HepG2 (cell line): ENCODE measurements around the gene MARF1. TPM values are rescaled to one million over a fixed set of nuclear protein-coding genes. Genes with fewer than 3 reads are reported as not detected.

Experiments
- GATA4 ChIP-seq: sonication (generic); IDR thresholded peaks from 2 replicates; pipeline ENCODE4 v1.6.1; 2016; ENCODE audit warnings: antibody characterized with exemption, low read depth, borderline replicate concordance
- HDAC1 ChIP-seq: sonication (generic); formaldehyde crosslinking; IDR thresholded peaks from 2 replicates; pipeline ENCODE4 v1.5.1; 2020; ENCODE audit warnings: mild to moderate bottlenecking, missing genetic modification reagents
- MAFK ChIP-seq, 2 experiments: IDR thresholded peaks in 1 of 2; conservative IDR thresholded peaks in 1 of 2; 2 replicates each; pipeline ENCODE4 v1.6.1; 2011; ENCODE audit warnings: improper control_type of control experiment in 2 of 2, low read length in 2 of 2
- NFE2 ChIP-seq: sonication (generic); formaldehyde crosslinking; IDR thresholded peaks from 2 replicates; pipeline ENCODE4 v1.4.0; 2020; ENCODE audit warnings: missing genetic modification reagents
- NR3C1 ChIP-seq: sonication (generic); formaldehyde crosslinking; IDR thresholded peaks from 2 replicates; pipeline ENCODE4 v1.4.0; 2020; ENCODE audit warnings: missing genetic modification reagents
- ZBTB8A ChIP-seq: sonication (generic); formaldehyde crosslinking; IDR thresholded peaks from 2 replicates; pipeline ENCODE4 v1.4.0; 2020; ENCODE audit warnings: mild to moderate bottlenecking, low read depth, missing genetic modification reagents, borderline replicate concordance
- ZKSCAN5 ChIP-seq: sonication (generic); formaldehyde crosslinking; IDR thresholded peaks from 2 replicates; pipeline ENCODE4 v1.5.1; 2020; ENCODE audit warnings: mild to moderate bottlenecking, missing genetic modification reagents
- ZNF124 ChIP-seq: sonication (generic); formaldehyde crosslinking; IDR thresholded peaks from 2 replicates; pipeline ENCODE4 v1.4.0; 2020; ENCODE audit warnings: missing genetic modification reagents
- ZNF383 ChIP-seq: sonication (generic); formaldehyde crosslinking; IDR thresholded peaks from 2 replicates; pipeline ENCODE4 v1.4.0; 2020; ENCODE audit warnings: missing genetic modification reagents, mild to moderate bottlenecking, borderline replicate concordance
- ZNF841 ChIP-seq: sonication (generic); formaldehyde crosslinking; IDR thresholded peaks from 2 replicates; pipeline ENCODE4 v1.8.1; 2023; ENCODE audit warnings: missing genetic modification reagents, borderline replicate concordance
- polyA plus RNA-seq, 8 experiments: library from polyadenylated mRNA; depleted of rRNA in 3 of 8; stranded (reverse) in 7 of 8; unstranded in 1 of 8; fragments of >200 nt; fragmentation: Illumina TruSeq in 4 of 8; extraction: Trizol in 4 of 8; gene quantifications; 2 replicates each; pipeline versions ENCODE4 v1.2.1 to v1.2.3, GENCODE V29; 2011 to 2016; ENCODE audit warnings: low read depth in 4 of 8, missing spikeins in 1 of 8, mixed read lengths in 1 of 8; ENCODE audit not compliant: insufficient read depth in 1 of 8
- total RNA-seq, 5 experiments: library from RNA; depleted of rRNA; stranded (reverse); fragments of >200 nt; fragmentation: Illumina TruSeq; extraction: Trizol; gene quantifications; 2 replicates each; pipeline ENCODE4 v1.2.3, GENCODE V29; 2016; ENCODE audit warnings: low read depth in 1 of 5
- TF ChIP-seq, protein P1 (sequence below): sonication (generic); formaldehyde crosslinking; IDR thresholded peaks from 2 replicates; pipeline ENCODE4 v1.4.0; 2020; ENCODE audit warnings: missing genetic modification reagents, borderline replicate concordance
- TF ChIP-seq, protein P2 (sequence below): sonication (generic); formaldehyde crosslinking; IDR thresholded peaks from 2 replicates; pipeline ENCODE4 v1.8.0; 2022; ENCODE audit warnings: mild to moderate bottlenecking, missing genetic modification reagents, moderate library complexity
- TF ChIP-seq, protein P3 (sequence below): sonication (generic); formaldehyde crosslinking; IDR thresholded peaks from 2 replicates; pipeline ENCODE4 v1.4.0; 2020; ENCODE audit warnings: mild to moderate bottlenecking, missing genetic modification reagents
- TF ChIP-seq, protein P4 (sequence below): sonication (generic); formaldehyde crosslinking; IDR thresholded peaks from 2 replicates; pipeline ENCODE4 v1.5.0; 2020; ENCODE audit warnings: missing genetic modification reagents

MARF1 gene
- total and polyA plus RNA-seq, 2 of the 13 experiments (the other 11 are each of a cell fraction or from before 2014, with no cell fraction given) = 8.7 to 20.7 TPM

DNA sequence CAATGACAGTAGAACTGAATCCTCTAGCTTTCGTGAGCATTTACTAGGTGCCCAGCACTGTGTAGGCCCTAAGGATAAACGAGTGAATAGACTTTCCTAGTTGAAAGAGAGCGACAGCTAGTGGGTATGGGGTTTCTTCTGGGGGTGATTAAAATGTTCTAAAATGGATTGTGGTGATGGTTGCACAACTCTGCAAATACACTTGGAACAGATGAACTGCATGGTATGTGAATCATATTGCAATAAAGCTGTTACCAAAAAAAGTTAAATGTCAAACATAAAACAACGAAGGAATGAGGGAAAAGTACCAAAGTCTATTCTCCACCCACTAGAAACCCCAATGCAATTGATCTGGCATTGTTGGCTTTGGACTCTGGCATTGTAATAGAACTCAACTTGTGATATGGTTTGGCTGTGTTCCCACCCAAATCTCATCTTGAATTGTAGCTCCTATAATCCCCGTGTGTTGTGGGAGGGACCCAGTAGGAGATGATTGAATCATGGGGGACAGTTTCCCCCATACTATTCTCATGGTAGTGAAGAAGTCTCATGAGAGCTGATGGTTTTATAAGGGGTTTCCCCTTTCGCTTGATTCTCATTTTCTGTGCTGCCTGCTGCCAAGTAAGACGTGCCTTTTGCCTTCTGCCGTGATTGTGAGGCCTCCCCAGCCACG, 70.5 kb downstream of the MARF1 start (continued):
- TF ChIP-seq, protein P1, sequence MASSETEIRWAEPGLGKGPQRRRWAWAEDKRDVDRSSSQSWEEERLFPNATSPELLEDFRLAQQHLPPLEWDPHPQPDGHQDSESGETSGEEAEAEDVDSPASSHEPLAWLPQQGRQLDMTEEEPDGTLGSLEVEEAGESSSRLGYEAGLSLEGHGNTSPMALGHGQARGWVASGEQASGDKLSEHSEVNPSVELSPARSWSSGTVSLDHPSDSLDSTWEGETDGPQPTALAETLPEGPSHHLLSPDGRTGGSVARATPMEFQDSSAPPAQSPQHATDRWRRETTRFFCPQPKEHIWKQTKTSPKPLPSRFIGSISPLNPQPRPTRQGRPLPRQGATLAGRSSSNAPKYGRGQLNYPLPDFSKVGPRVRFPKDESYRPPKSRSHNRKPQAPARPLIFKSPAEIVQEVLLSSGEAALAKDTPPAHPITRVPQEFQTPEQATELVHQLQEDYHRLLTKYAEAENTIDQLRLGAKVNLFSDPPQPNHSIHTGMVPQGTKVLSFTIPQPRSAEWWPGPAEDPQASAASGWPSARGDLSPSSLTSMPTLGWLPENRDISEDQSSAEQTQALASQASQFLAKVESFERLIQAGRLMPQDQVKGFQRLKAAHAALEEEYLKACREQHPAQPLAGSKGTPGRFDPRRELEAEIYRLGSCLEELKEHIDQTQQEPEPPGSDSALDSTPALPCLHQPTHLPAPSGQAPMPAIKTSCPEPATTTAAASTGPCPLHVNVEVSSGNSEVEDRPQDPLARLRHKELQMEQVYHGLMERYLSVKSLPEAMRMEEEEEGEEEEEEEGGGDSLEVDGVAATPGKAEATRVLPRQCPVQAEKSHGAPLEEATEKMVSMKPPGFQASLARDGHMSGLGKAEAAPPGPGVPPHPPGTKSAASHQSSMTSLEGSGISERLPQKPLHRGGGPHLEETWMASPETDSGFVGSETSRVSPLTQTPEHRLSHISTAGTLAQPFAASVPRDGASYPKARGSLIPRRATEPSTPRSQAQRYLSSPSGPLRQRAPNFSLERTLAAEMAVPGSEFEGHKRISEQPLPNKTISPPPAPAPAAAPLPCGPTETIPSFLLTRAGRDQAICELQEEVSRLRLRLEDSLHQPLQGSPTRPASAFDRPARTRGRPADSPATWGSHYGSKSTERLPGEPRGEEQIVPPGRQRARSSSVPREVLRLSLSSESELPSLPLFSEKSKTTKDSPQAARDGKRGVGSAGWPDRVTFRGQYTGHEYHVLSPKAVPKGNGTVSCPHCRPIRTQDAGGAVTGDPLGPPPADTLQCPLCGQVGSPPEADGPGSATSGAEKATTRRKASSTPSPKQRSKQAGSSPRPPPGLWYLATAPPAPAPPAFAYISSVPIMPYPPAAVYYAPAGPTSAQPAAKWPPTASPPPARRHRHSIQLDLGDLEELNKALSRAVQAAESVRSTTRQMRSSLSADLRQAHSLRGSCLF (CRISPR knock-in tag) = 0 out of 2 replicates have a peak, but pooled peaks have one; percentile 51
- no peak for TF ChIP-seq ZNF841 (CRISPR knock-in tag)
- TF ChIP-seq, protein P2, sequence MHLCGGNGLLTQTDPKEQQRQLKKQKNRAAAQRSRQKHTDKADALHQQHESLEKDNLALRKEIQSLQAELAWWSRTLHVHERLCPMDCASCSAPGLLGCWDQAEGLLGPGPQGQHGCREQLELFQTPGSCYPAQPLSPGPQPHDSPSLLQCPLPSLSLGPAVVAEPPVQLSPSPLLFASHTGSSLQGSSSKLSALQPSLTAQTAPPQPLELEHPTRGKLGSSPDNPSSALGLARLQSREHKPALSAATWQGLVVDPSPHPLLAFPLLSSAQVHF (CRISPR knock-in tag) = no peak
- no peak for TF ChIP-seq ZBTB8A
- TF ChIP-seq ZNF124 = 0 out of 2 replicates have a peak, but pooled peaks have one; percentile 40
- no peak for TF ChIP-seq NFE2 (CRISPR knock-in tag)
- no peak for TF ChIP-seq MAFK (conservative IDR thresholded peaks at IDR 0.05 in 1 of 2, IDR thresholded peaks at IDR 0.05 in 1 of 2; ENCODE audit: low read length in 2 of 2)
- no peak for TF ChIP-seq ZKSCAN5 (CRISPR knock-in tag)
- no peak for TF ChIP-seq GATA4
- TF ChIP-seq HDAC1 (CRISPR knock-in tag) = 0 out of 2 replicates have a peak, but pooled peaks have one; percentile 25
- no peak for TF ChIP-seq ZNF383 (CRISPR knock-in tag)
- TF ChIP-seq, protein P3, sequence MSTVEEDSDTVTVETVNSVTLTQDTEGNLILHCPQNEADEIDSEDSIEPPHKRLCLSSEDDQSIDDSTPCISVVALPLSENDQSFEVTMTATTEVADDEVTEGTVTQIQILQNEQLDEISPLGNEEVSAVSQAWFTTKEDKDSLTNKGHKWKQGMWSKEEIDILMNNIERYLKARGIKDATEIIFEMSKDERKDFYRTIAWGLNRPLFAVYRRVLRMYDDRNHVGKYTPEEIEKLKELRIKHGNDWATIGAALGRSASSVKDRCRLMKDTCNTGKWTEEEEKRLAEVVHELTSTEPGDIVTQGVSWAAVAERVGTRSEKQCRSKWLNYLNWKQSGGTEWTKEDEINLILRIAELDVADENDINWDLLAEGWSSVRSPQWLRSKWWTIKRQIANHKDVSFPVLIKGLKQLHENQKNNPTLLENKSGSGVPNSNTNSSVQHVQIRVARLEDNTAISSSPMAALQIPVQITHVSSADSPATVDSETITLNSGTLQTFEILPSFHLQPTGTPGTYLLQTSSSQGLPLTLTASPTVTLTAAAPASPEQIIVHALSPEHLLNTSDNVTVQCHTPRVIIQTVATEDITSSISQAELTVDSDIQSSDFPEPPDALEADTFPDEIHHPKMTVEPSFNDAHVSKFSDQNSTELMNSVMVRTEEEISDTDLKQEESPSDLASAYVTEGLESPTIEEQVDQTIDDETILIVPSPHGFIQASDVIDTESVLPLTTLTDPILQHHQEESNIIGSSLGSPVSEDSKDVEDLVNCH (CRISPR knock-in tag) = no peak
- no peak for TF ChIP-seq NR3C1
- TF ChIP-seq, protein P4, sequence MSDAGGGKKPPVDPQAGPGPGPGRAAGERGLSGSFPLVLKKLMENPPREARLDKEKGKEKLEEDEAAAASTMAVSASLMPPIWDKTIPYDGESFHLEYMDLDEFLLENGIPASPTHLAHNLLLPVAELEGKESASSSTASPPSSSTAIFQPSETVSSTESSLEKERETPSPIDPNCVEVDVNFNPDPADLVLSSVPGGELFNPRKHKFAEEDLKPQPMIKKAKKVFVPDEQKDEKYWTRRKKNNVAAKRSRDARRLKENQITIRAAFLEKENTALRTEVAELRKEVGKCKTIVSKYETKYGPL (CRISPR knock-in tag) = no peak
